ENCODE data around the gene AGMO.

AGMO gene

GRCh38 chr7:15481132-15481531, 80.7 kb downstream of the AGMO start:
- H3K79me2 ChIP-seq (ENCODE audit: insufficient read depth, low read length), result no peaks in the 10 kb centered on the region
- H2AFZ ChIP-seq (ENCODE audit: low read length), result no peak overlapping the region
- no peaks in the 10 kb centered on the region for H3K36me3 ChIP-seq (ENCODE audit: insufficient read depth, low read length)
- no peaks in the 10 kb centered on the region for H4K20me1 ChIP-seq (ENCODE audit: insufficient read depth, low read length, poor library complexity, severe bottlenecking)
- no peak overlapping the region for H3K9ac ChIP-seq (ENCODE audit: low read depth, low read length, poor library complexity, severe bottlenecking)
- no peak overlapping the region for H3K4me3 ChIP-seq (ENCODE audit: low read length, poor library complexity, severe bottlenecking)
- no peaks in the 10 kb centered on the region for H3K9me2 ChIP-seq (replicated peaks; ENCODE audit: low read depth, low read length)
- no peak overlapping the region for H3K4me2 ChIP-seq (ENCODE audit: low read depth, low read length, poor library complexity, severe bottlenecking)
- TF ChIP-seq CTCF (conservative IDR thresholded peaks at IDR 0.05; ENCODE audit: low read length) (no peak), EZH2phosphoT487 (IDR thresholded peaks at IDR 0.05; ENCODE audit: borderline replicate concordance) (no peak)
- no peaks in the 10 kb centered on the region for H3K4me1 ChIP-seq (ENCODE audit: insufficient read depth, low read length, poor library complexity, severe bottlenecking)
- no peaks in the 10 kb centered on the region for H3K9me3 ChIP-seq (ENCODE audit: insufficient read depth, low read depth, low read length)
- H3F3A ChIP-seq (ENCODE audit: low read depth), result no peaks in the 10 kb centered on the region
- no peaks in the 10 kb centered on the region for H3K27me3 ChIP-seq (ENCODE audit: insufficient read depth, low read length, poor library complexity, severe bottlenecking)

- no peaks in the 10 kb centered on the region for H3K9me3 ChIP-seq (ENCODE audit: insufficient read depth, low read depth, low read length)
- TF ChIP-seq CTCF (conservative IDR thresholded peaks at IDR 0.05; ENCODE audit: low read length) (no peak), EZH2phosphoT487 (IDR thresholded peaks at IDR 0.05; ENCODE audit: borderline replicate concordance) (no peak)
- H3K9ac ChIP-seq (ENCODE audit: low read depth, low read length, poor library complexity, severe bottlenecking), result no peak overlapping the region
- no peaks in the 10 kb centered on the region for H4K20me1 ChIP-seq (ENCODE audit: insufficient read depth, low read length, poor library complexity, severe bottlenecking)
- H3K36me3 ChIP-seq (ENCODE audit: insufficient read depth, low read length), result no peaks in the 10 kb centered on the region
- H3K79me2 ChIP-seq (ENCODE audit: insufficient read depth, low read length), result no peaks in the 10 kb centered on the region
- no peak overlapping the region for H2AFZ ChIP-seq (ENCODE audit: low read length)
- H3K4me2 ChIP-seq (ENCODE audit: low read depth, low read length, poor library complexity, severe bottlenecking), result no peak overlapping the region
- H3K4me1 ChIP-seq (ENCODE audit: insufficient read depth, low read length, poor library complexity, severe bottlenecking), result no peaks in the 10 kb centered on the region
- H3K9me2 ChIP-seq (replicated peaks; ENCODE audit: low read depth, low read length), result no peaks in the 10 kb centered on the region
- H3K27me3 ChIP-seq (ENCODE audit: insufficient read depth, low read length, poor library complexity, severe bottlenecking), result no peaks in the 10 kb centered on the region
- no peak overlapping the region for H3K4me3 ChIP-seq (ENCODE audit: low read length, poor library complexity, severe bottlenecking)
- no peaks in the 10 kb centered on the region for H3F3A ChIP-seq (ENCODE audit: low read depth)
Observed at GRCh38 chr7:15478401-15478800, 83.4 kb downstream of the AGMO start.

GRCh38 chr7:15476531-15476918, 85.3 kb downstream of the AGMO start:
- no peaks in the 10 kb centered on the region for H3K9me3 ChIP-seq (ENCODE audit: insufficient read depth, low read depth, low read length)
- H3K4me2 ChIP-seq (ENCODE audit: low read depth, low read length, poor library complexity, severe bottlenecking), result no peak overlapping the region
- no peaks in the 10 kb centered on the region for H3K36me3 ChIP-seq (ENCODE audit: insufficient read depth, low read length)
- TF ChIP-seq EZH2phosphoT487 (IDR thresholded peaks at IDR 0.05; ENCODE audit: borderline replicate concordance) (no peak), CTCF (conservative IDR thresholded peaks at IDR 0.05; ENCODE audit: low read length) (no peak)
- H2AFZ ChIP-seq (ENCODE audit: low read length), result no peak overlapping the region
- no peaks in the 10 kb centered on the region for H3K9me2 ChIP-seq (replicated peaks; ENCODE audit: low read depth, low read length)
- no peaks in the 10 kb centered on the region for H4K20me1 ChIP-seq (ENCODE audit: insufficient read depth, low read length, poor library complexity, severe bottlenecking)
- H3K4me1 ChIP-seq (ENCODE audit: insufficient read depth, low read length, poor library complexity, severe bottlenecking), result no peaks in the 10 kb centered on the region
- H3K79me2 ChIP-seq (ENCODE audit: insufficient read depth, low read length), result no peaks in the 10 kb centered on the region
- H3K4me3 ChIP-seq (ENCODE audit: low read length, poor library complexity, severe bottlenecking), result no peak overlapping the region
- no peak overlapping the region for H3K9ac ChIP-seq (ENCODE audit: low read depth, low read length, poor library complexity, severe bottlenecking)
- H3F3A ChIP-seq (ENCODE audit: low read depth), result no peaks in the 10 kb centered on the region
- no peaks in the 10 kb centered on the region for H3K27me3 ChIP-seq (ENCODE audit: insufficient read depth, low read length, poor library complexity, severe bottlenecking)

Data from Loucy (cell line).